SU-DHL-6 (cell line): ENCODE data around the gene WWOX.

ENCODE experiments used
- H2AFZ ChIP-seq: fragments of 200-600 bp; sonication (generic); 2 replicates; pipeline ENCODE4 v1.6.1; 2014; ENCODE audit warnings: low read depth, mild to moderate bottlenecking, moderate library complexity, mixed read lengths, antibody characterized with exemption, low read length; ENCODE audit not compliant: severe bottlenecking
- H3F3A ChIP-seq: fragments of 200-600 bp; shearing (Covaris generic); 2 replicates; pipeline ENCODE4 v1.6.0; 2016; ENCODE audit warnings: antibody characterized with exemption, mild to moderate bottlenecking; ENCODE audit not compliant: insufficient read depth
- H3K27ac ChIP-seq: fragments of 200-600 bp; sonication (generic); 2 replicates; pipeline ENCODE4 v1.5.1; 2016; ENCODE audit warnings: low read depth, mild to moderate bottlenecking, low read length, moderate library complexity, mixed read lengths
- H3K27me3 ChIP-seq: fragments of 200-600 bp; sonication (generic), shearing (Covaris generic); 2 replicates; pipeline ENCODE4 v1.6.0; 2014; ENCODE audit warnings: mild to moderate bottlenecking, low read length
- H3K36me3 ChIP-seq: fragments of 200-600 bp; sonication (generic); 2 replicates; pipeline ENCODE4 v1.6.1; 2014; ENCODE audit warnings: mild to moderate bottlenecking, low read length, mixed read lengths
- H3K4me2 ChIP-seq: fragments of 300-600, 200-600 bp; shearing (Covaris generic), sonication (generic); 2 replicates; pipeline ENCODE4 v1.6.0; 2014; ENCODE audit warnings: low read length, low read depth, mild to moderate bottlenecking; ENCODE audit not compliant: poor library complexity, severe bottlenecking
- H3K4me3 ChIP-seq: fragments of 200-600 bp; sonication (generic); 2 replicates; pipeline ENCODE4 v1.5.1; 2014; ENCODE audit warnings: antibody characterized with exemption, low read length, mild to moderate bottlenecking, mixed read lengths; ENCODE audit not compliant: insufficient read depth, poor library complexity, severe bottlenecking
- H3K79me2 ChIP-seq: fragments of 200-600 bp; sonication (generic); 2 replicates; pipeline ENCODE4 v1.6.1; 2014; ENCODE audit warnings: mild to moderate bottlenecking, low read length, moderate library complexity; ENCODE audit not compliant: insufficient read depth
- H3K9ac ChIP-seq: fragments of 200-600 bp; sonication (generic); 2 replicates; pipeline ENCODE4 v1.7.0; 2014; ENCODE audit warnings: mild to moderate bottlenecking, low read length
- H3K9me2 ChIP-seq: fragments of 200-600 bp; sonication (generic); replicated peaks from 2 replicates; pipeline ENCODE4 v1.6.1; 2014; ENCODE audit warnings: low read length; ENCODE audit not compliant: insufficient read depth
- H3K9me3 ChIP-seq: fragments of 200-600 bp; sonication (generic); 2 replicates; pipeline ENCODE4 v1.6.1; 2014; ENCODE audit warnings: low read length, mixed read lengths; ENCODE audit not compliant: insufficient read depth
- H4K20me1 ChIP-seq: fragments of 200-600 bp; sonication (generic); 2 replicates; pipeline ENCODE4 v1.6.1; 2014; ENCODE audit warnings: low read depth, mild to moderate bottlenecking, antibody characterized with exemption, low read length, moderate library complexity, mixed read lengths
- CTCF ChIP-seq: fragments of 200-600 bp; sonication (generic); IDR thresholded peaks from one replicate; pipeline ENCODE4 v1.5.1; 2017; ENCODE audit warnings: antibody characterized with exemption, mild to moderate bottlenecking, low read length, moderate library complexity; ENCODE audit not compliant: insufficient read depth, poor library complexity, severe bottlenecking
- EZH2phosphoT487 ChIP-seq: fragments of 200-600 bp; sonication (generic), shearing (Covaris generic); conservative IDR thresholded peaks from 2 replicates; pipeline ENCODE4 v1.6.1; 2018; ENCODE audit warnings: mild to moderate bottlenecking, antibody characterized with exemption, low read length, moderate library complexity, mixed read lengths

WWOX gene

GRCh38 chr16:78465730-78466129 is 366.3 kb downstream of the WWOX start:
- Histone ChIP-seq H4K20me1 (no peaks in the 10 kb centered on the region), H3F3A (no peaks in the 10 kb centered on the region), H2AFZ (no peak overlapping the region), H3K27ac (no peak overlapping the region), H3K9me2 (no peaks in the 10 kb centered on the region), H3K4me2 (no peak overlapping the region), H3K27me3 (no peaks in the 10 kb centered on the region), H3K9me3 (no peaks in the 10 kb centered on the region), H3K79me2 (no peaks in the 10 kb centered on the region), H3K9ac (no peak overlapping the region), H3K36me3 (no peaks in the 10 kb centered on the region), H3K4me3 (no peak overlapping the region)
- TF ChIP-seq EZH2phosphoT487 (no peak), CTCF (no peak)

- Histone ChIP-seq H3K4me3 (no peak overlapping the region), H3K9me3 (no peaks in the 10 kb centered on the region), H4K20me1 (no peaks in the 10 kb centered on the region), H3K9me2 (no peaks in the 10 kb centered on the region), H3K4me2 (no peak overlapping the region), H3K79me2 (no peaks in the 10 kb centered on the region), H3K9ac (no peak overlapping the region), H3F3A (no peaks in the 10 kb centered on the region), H2AFZ (no peak overlapping the region), H3K36me3 (no peaks in the 10 kb centered on the region), H3K27ac (no peak overlapping the region), H3K27me3 (no peaks in the 10 kb centered on the region)
- no peak for TF ChIP-seq CTCF
- TF ChIP-seq EZH2phosphoT487 = no peak
These were observed 370.3 kb downstream of the WWOX start for GRCh38 chr16:78469787-78470186.

GRCh38 chr16:78473031-78473699 is 373.7 kb downstream of the WWOX start:
- H3K9me2 ChIP-seq = no peaks in the 10 kb centered on the region
- TF ChIP-seq CTCF (no peak), EZH2phosphoT487 (no peak)
- no peaks in the 10 kb centered on the region for H3K79me2 ChIP-seq
- H2AFZ ChIP-seq = no peak overlapping the region
- H3K9me3 ChIP-seq = no peaks in the 10 kb centered on the region
- no peak overlapping the region for H3K4me2 ChIP-seq
- no peak overlapping the region for H3K27ac ChIP-seq
- no peak overlapping the region for H3K4me3 ChIP-seq
- H3K36me3 ChIP-seq = no peaks in the 10 kb centered on the region
- H3K27me3 ChIP-seq = no peaks in the 10 kb centered on the region
- no peak overlapping the region for H3K9ac ChIP-seq
- H3F3A ChIP-seq = no peaks in the 10 kb centered on the region
- H4K20me1 ChIP-seq = no peaks in the 10 kb centered on the region
